Measurements from ENCODE around the gene FBLN7.

The FBLN7 gene

GRCh38 chr2:112220186-112220585, 82.0 kb downstream of the FBLN7 start:
- TF ChIP-seq TEAD4 (IDR thresholded peaks at IDR 0.05) = no peak
- no peak for TF ChIP-seq CREB1 (IDR thresholded peaks at IDR 0.05; ENCODE audit: low read depth)
- no peak for TF ChIP-seq NFIC (IDR thresholded peaks at IDR 0.05)
- no peak for TF ChIP-seq TAF1 (IDR thresholded peaks at IDR 0.05; ENCODE audit: low read depth)
- TF ChIP-seq EP300 (IDR thresholded peaks at IDR 0.05; ENCODE audit: borderline replicate concordance) = no peak
- TF ChIP-seq USF1 (IDR thresholded peaks at IDR 0.05) = no peak
- TF ChIP-seq MAX (IDR thresholded peaks at IDR 0.05) = no peak
- TF ChIP-seq REST (IDR thresholded peaks at IDR 0.05; ENCODE audit: low read depth) = no peak
- no peak for TF ChIP-seq ZBTB7A (IDR thresholded peaks at IDR 0.05; ENCODE audit: low read depth)
- no peak for TF ChIP-seq FOXM1 (IDR thresholded peaks at IDR 0.05; ENCODE audit: borderline replicate concordance, low read depth)
- TF ChIP-seq CEBPB (IDR thresholded peaks at IDR 0.05) = no peak
- no peak for TF ChIP-seq TCF12 (IDR thresholded peaks at IDR 0.05; ENCODE audit: low read depth)
- TF ChIP-seq EGR1 (IDR thresholded peaks at IDR 0.05) = no peak
- TF ChIP-seq RAD21 (IDR thresholded peaks at IDR 0.05; ENCODE audit: low read depth) = no peak
- TF ChIP-seq YY1 (IDR thresholded peaks at IDR 0.05; ENCODE audit: low read depth) = no peak

- TF ChIP-seq MAX (IDR thresholded peaks at IDR 0.05) = no peak
- no peak for TF ChIP-seq CREB1 (IDR thresholded peaks at IDR 0.05; ENCODE audit: low read depth)
- no peak for TF ChIP-seq TCF12 (IDR thresholded peaks at IDR 0.05; ENCODE audit: low read depth)
- TF ChIP-seq EP300 (IDR thresholded peaks at IDR 0.05; ENCODE audit: borderline replicate concordance) = no peak
- TF ChIP-seq NFIC (IDR thresholded peaks at IDR 0.05) = no peak
- no peak for TF ChIP-seq CEBPB (IDR thresholded peaks at IDR 0.05)
- TF ChIP-seq USF1 (IDR thresholded peaks at IDR 0.05) = no peak
- no peak for TF ChIP-seq ZBTB7A (IDR thresholded peaks at IDR 0.05; ENCODE audit: low read depth)
- TF ChIP-seq TEAD4 (IDR thresholded peaks at IDR 0.05) = no peak
- TF ChIP-seq REST (IDR thresholded peaks at IDR 0.05; ENCODE audit: low read depth) = no peak
- TF ChIP-seq EGR1 (IDR thresholded peaks at IDR 0.05) = no peak
- TF ChIP-seq YY1 (IDR thresholded peaks at IDR 0.05; ENCODE audit: low read depth) = no peak
These were observed 82.6 kb downstream of the FBLN7 start for GRCh38 chr2:112220831-112221230.

GRCh38 chr2:112229348-112229747, 91.2 kb downstream of the FBLN7 start:
- TF ChIP-seq YY1 (IDR thresholded peaks at IDR 0.05; ENCODE audit: low read depth) (no peak), EP300 (IDR thresholded peaks at IDR 0.05; ENCODE audit: borderline replicate concordance) (no peak), CEBPB (IDR thresholded peaks at IDR 0.05) (no peak), CREB1 (IDR thresholded peaks at IDR 0.05; ENCODE audit: low read depth) (no peak), MAX (IDR thresholded peaks at IDR 0.05) (no peak), TCF12 (IDR thresholded peaks at IDR 0.05; ENCODE audit: low read depth) (no peak), FOXM1 (IDR thresholded peaks at IDR 0.05; ENCODE audit: borderline replicate concordance, low read depth) (no peak), EGR1 (IDR thresholded peaks at IDR 0.05) (no peak), TAF1 (IDR thresholded peaks at IDR 0.05; ENCODE audit: low read depth) (no peak), USF1 (IDR thresholded peaks at IDR 0.05) (no peak), REST (IDR thresholded peaks at IDR 0.05; ENCODE audit: low read depth) (no peak), NFIC (IDR thresholded peaks at IDR 0.05) (no peak), TEAD4 (IDR thresholded peaks at IDR 0.05) (no peak), RAD21 (IDR thresholded peaks at IDR 0.05; ENCODE audit: low read depth) (no peak), ZBTB7A (IDR thresholded peaks at IDR 0.05; ENCODE audit: low read depth) (no peak)

- TF ChIP-seq MAX (IDR thresholded peaks at IDR 0.05) = no peak
- TF ChIP-seq FOXM1 (IDR thresholded peaks at IDR 0.05; ENCODE audit: borderline replicate concordance, low read depth) = no peak
- no peak for TF ChIP-seq CEBPB (IDR thresholded peaks at IDR 0.05)
- no peak for TF ChIP-seq TAF1 (IDR thresholded peaks at IDR 0.05; ENCODE audit: low read depth)
- no peak for TF ChIP-seq TEAD4 (IDR thresholded peaks at IDR 0.05)
- TF ChIP-seq NFIC (IDR thresholded peaks at IDR 0.05) = no peak
These were observed 92.2 kb downstream of the FBLN7 start for GRCh38 chr2:112230371-112230770.

Measured in Ishikawa (cell line).